A549 (cell line): ENCODE data around the gene TAS1R3.

Experiments used
- FOSL2 ChIP-seq, 2 experiments: fragments of 450-650 bp in 1 of 2; fragments of >200 bp in 1 of 2; sonication (Bioruptor Twin) in 1 of 2; formaldehyde crosslinking; IDR thresholded peaks; 2 replicates each; pipeline versions ENCODE4 v1.5.0 to v1.6.1; 2016 to 2020; ENCODE audit warnings: mild to moderate bottlenecking in 1 of 2, moderate library complexity in 1 of 2
- POLR2A ChIP-seq: IDR thresholded peaks from 2 replicates; pipeline ENCODE4 v1.6.1; 2012; ENCODE audit warnings: mild to moderate bottlenecking, low read length
- SMC3 ChIP-seq: fragments of >200 bp; sonication (Bioruptor Twin); formaldehyde crosslinking; IDR thresholded peaks from 3 replicates; pipeline ENCODE4 v1.6.1; 2018; ENCODE audit warnings: inconsistent platforms

GRCh38 chr1:1282998-1283397 lies 48.1 kb upstream of the TAS1R3 start:
- TF ChIP-seq FOSL2 (IDR thresholded peaks at IDR 0.05) (no peak), FOSL2 (CRISPR knock-in tag; IDR thresholded peaks at IDR 0.05) (no peak), SMC3 (no peak), POLR2A (no peak)
